GM12878 (cell line): ENCODE results near the gene GSE1. TPM values are rescaled to one million over a fixed set of nuclear protein-coding genes. Genes with fewer than 3 reads are reported as not detected.

Source experiments
- ATAC-seq: fragments of 200-7000 bp; cut with Tn5 transposase; 3 replicates; pipeline ENCODE4 v1.9.1; 2020; ENCODE audit warnings: mild to moderate bottlenecking, moderate library complexity
- BruUV-seq: library from RNA; stranded (reverse); fragments of 400-500 nt; replicated peaks from 2 replicates; lab custom pipeline; 2021; lab: Mats Ljungman, UMichigan
- CTCF ChIA-PET: fragments of 300-600 bp; sonication (Branson Sonifier 250); formaldehyde crosslinking; extraction: SDS; loops from one replicate; lab custom pipeline; 2021; ENCODE audit warnings: inconsistent platforms; lab: Yijun Ruan, JAX
- POLR2A ChIA-PET: fragments of 350-600 bp; formaldehyde crosslinking; extraction: SDS; loops from one replicate; lab custom pipeline; 2021; ENCODE audit warnings: inconsistent platforms; lab: Charles Lee
- RAD21 ChIA-PET: fragments of 300-600 bp; sonication (Branson Sonifier 250); formaldehyde crosslinking; loops from one replicate; lab custom pipeline; 2023; ENCODE audit warnings: antibody characterized with exemption; ENCODE audit not compliant: unreplicated experiment; lab: Charles Lee
- SMC1A ChIA-PET: fragments of 300-600 bp; sonication (Branson Sonifier 250); formaldehyde crosslinking; loops from one replicate; lab custom pipeline; 2023; ENCODE audit not compliant: unreplicated experiment, uncharacterized antibody; lab: Charles Lee
- DNase-seq: peaks from one replicate; pipeline ENCODE4 v3.0.0-alpha.2; 2011; ENCODE audit warnings: low read depth, low spot score
- FAIRE-seq: peaks from 3 replicates; lab custom pipeline; 2011; peaks lifted over from hg19 to GRCh38; lab: Jason Lieb, UNC
- H2AFZ ChIP-seq: 2 replicates; pipeline ENCODE4 v1.6.0; 2011; ENCODE audit warnings: low read depth, low read length, control low read depth; ENCODE audit not compliant: control insufficient read depth
- H3K27ac ChIP-seq: 2 replicates; pipeline ENCODE4 v1.5.1; 2011; ENCODE audit warnings: control low read depth; ENCODE audit not compliant: control insufficient read depth, insufficient read depth
- H3K27me3 ChIP-seq, 2 experiments: replicated peaks in 1 of 2; 2 replicates each; pipeline versions ENCODE4 v1.6.0 to v1.6.1; 2011; ENCODE audit warnings: low read length in 1 of 2; ENCODE audit not compliant: control insufficient read depth in 2 of 2, insufficient read depth in 2 of 2
- H3K36me3 ChIP-seq, 2 experiments: 2 replicates each; pipeline ENCODE4 v1.5.1; 2011; ENCODE audit warnings: low read length in 1 of 2; ENCODE audit not compliant: control insufficient read depth in 2 of 2, insufficient read depth in 2 of 2
- H3K4me1 ChIP-seq: 2 replicates; pipeline ENCODE4 v1.6.1; 2011; ENCODE audit warnings: mild to moderate bottlenecking, low read length, moderate library complexity, mixed read lengths; ENCODE audit not compliant: control insufficient read depth, insufficient read depth
- H3K4me2 ChIP-seq: 2 replicates; pipeline ENCODE4 v1.6.0; 2011; ENCODE audit warnings: control low read depth; ENCODE audit not compliant: control insufficient read depth, insufficient read depth
- H3K4me3 ChIP-seq: fragments of 200-600 bp; sonication (generic); 2 replicates; pipeline ENCODE4 v1.5.1; 2016
- H3K79me2 ChIP-seq: 2 replicates; pipeline ENCODE4 v1.6.0; 2011; ENCODE audit warnings: low read length; ENCODE audit not compliant: control insufficient read depth, insufficient read depth
- H3K9ac ChIP-seq: 2 replicates; pipeline ENCODE4 v1.8.0; 2011; ENCODE audit warnings: low read length, control low read depth, mixed read lengths; ENCODE audit not compliant: control insufficient read depth, insufficient read depth
- H3K9me3 ChIP-seq: replicated peaks from 3 replicates; pipeline ENCODE4 v1.5.1; 2011; ENCODE audit warnings: mild to moderate bottlenecking, low read length; ENCODE audit not compliant: control insufficient read depth, insufficient read depth
- H4K20me1 ChIP-seq: 2 replicates; pipeline ENCODE4 v1.6.0; 2011; ENCODE audit not compliant: control insufficient read depth, insufficient read depth
- CREB1 ChIP-seq: IDR thresholded peaks from 2 replicates; pipeline ENCODE4 v1.6.1; 2012; ENCODE audit warnings: low read depth, mild to moderate bottlenecking, inconsistent platforms
- DPF2 ChIP-seq: fragments of 450-650 bp; IDR thresholded peaks from 2 replicates; pipeline ENCODE4 v1.6.1; 2017; ENCODE audit warnings: mild to moderate bottlenecking
- ELK1 ChIP-seq: IDR thresholded peaks from 2 replicates; pipeline ENCODE4 v1.6.1; 2012; ENCODE audit warnings: low read depth, low read length, improper control_type of control experiment
- GABPA ChIP-seq: IDR thresholded peaks from 2 replicates; pipeline ENCODE4 v1.6.1; 2014; ENCODE audit warnings: antibody characterized with exemption, low read depth, mild to moderate bottlenecking, inconsistent platforms
- IRF4 ChIP-seq: IDR thresholded peaks from 2 replicates; pipeline ENCODE4 v1.6.1; 2011; ENCODE audit warnings: low read depth, low read length
- MEF2B ChIP-seq: fragments of 450-650 bp; IDR thresholded peaks from 2 replicates; pipeline ENCODE4 v1.6.1; 2018; ENCODE audit warnings: mild to moderate bottlenecking, moderate library complexity; ENCODE audit not compliant: partially characterized antibody, poor library complexity, severe bottlenecking
- NFIC ChIP-seq: IDR thresholded peaks from 2 replicates; pipeline ENCODE4 v1.6.1; 2012; ENCODE audit warnings: low read depth, mild to moderate bottlenecking, inconsistent platforms, low read length, moderate library complexity
- NFXL1 ChIP-seq: fragments of 450-650 bp; IDR thresholded peaks from 2 replicates; pipeline ENCODE4 v1.6.1; 2017; ENCODE audit warnings: antibody characterized with exemption, mild to moderate bottlenecking, borderline replicate concordance
- RAD21 ChIP-seq: IDR thresholded peaks from 2 replicates; pipeline ENCODE4 v1.6.1; 2011; ENCODE audit warnings: mild to moderate bottlenecking, low read depth, low read length, moderate library complexity; ENCODE audit not compliant: insufficient read depth
- REST ChIP-seq: IDR thresholded peaks from 2 replicates; pipeline ENCODE4 v1.6.1; 2012; ENCODE audit warnings: mild to moderate bottlenecking, low read depth, low read length
- SPI1 ChIP-seq: IDR thresholded peaks from 2 replicates; pipeline ENCODE4 v1.6.1; 2011; ENCODE audit warnings: low read depth, mild to moderate bottlenecking, low read length, moderate library complexity, borderline replicate concordance; ENCODE audit not compliant: insufficient read depth
- TBL1XR1 ChIP-seq: IDR thresholded peaks from 2 replicates; pipeline ENCODE4 v1.6.1; 2012; ENCODE audit warnings: low read depth, low read length, improper control_type of control experiment
- WGBS: methylation state at CpG from one replicate; pipeline ENCODE4 v1.1.6; 2016; ENCODE audit warnings: low lambda C conversion rate; ENCODE audit not compliant: insufficient replicate concordance, insufficient coverage; ENCODE audit errors: missing lambda C conversion rate; 5-methylcytosine and 5-hydroxymethylcytosine counted together
- in situ Hi-C: fragments of 300-500 bp; cut with MboI; formaldehyde crosslinking; loops from 9 replicates; pipeline ENCODE4 v1.14.3; 2018; ENCODE audit warnings: mixed read lengths
- intact Hi-C: fragments of 100-400 bp; cut with micrococcal nuclease; formaldehyde crosslinking; loops from one replicate; pipeline ENCODE4 v1.14.2; 2022; ENCODE audit not compliant: unreplicated experiment
- polyA plus RNA-seq, 11 experiments: library from polyadenylated mRNA; depleted of rRNA in 4 of 11; unstranded in 6 of 11; stranded (reverse) in 5 of 11; fragments of >200 nt; fragmentation: Nextera tagmentation in 4 of 11; fragmentation: Illumina TruSeq in 1 of 11; extraction: Ambion mirVana in 4 of 11; extraction: Trizol in 1 of 11; gene quantifications; 1 replicate in 1 of 11; 2 replicates in 10 of 11; pipeline versions ENCODE4 v1.2.1 to v1.2.3, GENCODE V29; 2011 to 2016; ENCODE audit warnings: inconsistent platforms in 2 of 11, missing spikeins in 2 of 11, low read depth in 1 of 11
- total RNA-seq, 4 experiments: library from RNA; depleted of rRNA in 3 of 4; stranded (reverse); fragments of >200 nt in 3 of 4; fragmentation: Illumina TruSeq in 1 of 4; extraction: Trizol in 1 of 4; gene quantifications; 2 replicates each; pipeline versions ENCODE4 v1.2.1 to v1.2.3, GENCODE V29; 2013 to 2021

The GSE1 gene
- total and polyA plus RNA-seq, 10 of the 15 experiments (the other 5 are each of a cell fraction or from before 2014, with no cell fraction given) = 4.6 to 58.7 (median 18.2) TPM

- FAIRE-seq (no peak), ATAC-seq (no peak), DNase-seq (no peak)
- ChIA-PET RAD21 (interaction anchor here (1.1 kb wide), 1 partner anchor 18 kb away, joined by 3 read pairs; the partner anchor contains the start of gene GSE1), CTCF (interaction anchor here (1.0 to 1.5 kb wide), 2 partner anchors 14 to 190 kb away, joined by 3 to 4 read pairs; no protein-coding TSS in a partner anchor), SMC1A (no interaction called here), POLR2A (no interaction called here)
- peaks cover 15% of the 10 kb centered on the region; the same call in 2 of the 3 replicates for H3K9me3 ChIP-seq
- peaks cover 33% of the 10 kb centered on the region for H3K79me2 ChIP-seq
- H3K36me3 ChIP-seq = peaks cover 6 to 35% of the 10 kb centered on the region in 2 experiments; a peak in 3 of 4 replicates
- intact Hi-C loops (no loop called here), in situ Hi-C loops (no loop called here)
- no TSS peak for BruUV-seq
- TF ChIP-seq TBL1XR1 = no peak
- TF ChIP-seq NFIC = no peak
- TF ChIP-seq IRF4 = no peak
- TF ChIP-seq GABPA = no peak
- TF ChIP-seq CREB1 = no peak
- no peak for TF ChIP-seq ELK1
- TF ChIP-seq NFXL1 = no peak
- no peak for TF ChIP-seq SPI1
- no peak for TF ChIP-seq REST
- no peak for TF ChIP-seq RAD21
- TF ChIP-seq MEF2B = no peak
- TF ChIP-seq DPF2 = no peak
- no peak overlapping the region for H3K9ac ChIP-seq
- H3K27me3 ChIP-seq = no peaks in the 10 kb centered on the region
- no peak overlapping the region for H2AFZ ChIP-seq
- no peak overlapping the region for H3K27ac ChIP-seq
- H3K4me3 ChIP-seq = no peak overlapping the region
- H3K4me1 ChIP-seq = no peaks in the 10 kb centered on the region
- WGBS = 94% methylated on average over 11 of the region's 11 CpGs
- peaks cover 8% of the 10 kb centered on the region; the same call in 1 of the 2 replicates for H4K20me1 ChIP-seq
- H3K4me2 ChIP-seq = no peak overlapping the region
Measured at GRCh38 chr16:85631230-85631629, 18.1 kb downstream of the GSE1 start.
